T-helper 9 cell (primary cell): ENCODE results near the gene RANBP3.
"Not testable (repeated sequence)": the region's sequence is repeated elsewhere in the genome, so short reads cannot be mapped to it uniquely, and the experiment has no call there.

Experiments used
- DNase-seq: peaks from one replicate; pipeline ENCODE4 v3.0.0-alpha.2; 2020

The RANBP3 gene

GRCh38 chr19:5987077-5987818 lies 9.3 kb upstream of the RANBP3 start:
- DNase-seq = peak; percentile 71

DNA sequence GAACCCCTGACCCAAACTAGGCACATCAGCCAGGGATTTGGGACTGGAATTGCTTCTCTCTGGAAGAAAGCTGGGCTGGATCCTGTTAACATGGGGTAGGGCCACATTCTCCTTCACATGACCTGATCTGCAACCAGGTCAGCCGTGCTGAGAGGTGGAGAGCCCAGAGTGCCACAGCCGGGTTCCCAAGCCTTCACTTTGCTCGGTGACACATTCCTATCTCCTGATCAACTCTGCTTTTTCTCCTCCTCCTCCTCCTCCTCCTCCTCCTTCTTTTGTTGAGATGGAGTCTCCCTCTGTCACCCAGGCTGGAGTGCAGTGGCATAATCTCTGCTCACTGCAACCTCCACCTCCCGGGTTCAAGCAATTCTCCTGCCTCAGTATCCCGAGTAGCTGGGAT lies 7.9 kb upstream of the RANBP3 start:
- not testable (repeated sequence) for DNase-seq

- DNase-seq = no peak
Observed at GRCh38 chr19:5985098-5985783, 7.3 kb upstream of the RANBP3 start.

DNA sequence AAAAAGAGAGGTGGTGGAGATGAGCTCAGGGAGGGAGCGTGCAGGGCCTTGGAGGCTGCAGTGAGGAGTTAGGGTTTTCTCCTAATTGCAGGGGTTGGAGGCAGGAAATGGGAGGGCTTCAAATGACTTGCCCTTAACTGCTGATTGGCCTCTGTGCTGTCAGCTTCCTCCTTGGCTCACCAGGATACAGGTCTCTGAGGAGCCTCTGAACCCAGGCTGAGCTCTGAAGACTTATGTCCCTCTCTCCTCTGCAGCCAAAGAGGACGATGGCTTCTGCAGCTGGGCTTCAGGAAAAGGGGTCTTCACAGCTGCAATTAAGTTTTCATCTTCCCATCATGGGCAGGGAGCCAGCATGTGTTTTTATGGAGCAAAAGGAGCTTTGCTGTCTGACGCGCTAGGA lies 6.7 kb upstream of the RANBP3 start:
- no peak for DNase-seq

GRCh38 chr19:5983367-5983955 lies 5.5 kb upstream of the RANBP3 start:
- DNase-seq = no peak

- no peak for DNase-seq
Observed at GRCh38 chr19:5978606-5979552, 939 bp upstream of the RANBP3 start.

DNA sequence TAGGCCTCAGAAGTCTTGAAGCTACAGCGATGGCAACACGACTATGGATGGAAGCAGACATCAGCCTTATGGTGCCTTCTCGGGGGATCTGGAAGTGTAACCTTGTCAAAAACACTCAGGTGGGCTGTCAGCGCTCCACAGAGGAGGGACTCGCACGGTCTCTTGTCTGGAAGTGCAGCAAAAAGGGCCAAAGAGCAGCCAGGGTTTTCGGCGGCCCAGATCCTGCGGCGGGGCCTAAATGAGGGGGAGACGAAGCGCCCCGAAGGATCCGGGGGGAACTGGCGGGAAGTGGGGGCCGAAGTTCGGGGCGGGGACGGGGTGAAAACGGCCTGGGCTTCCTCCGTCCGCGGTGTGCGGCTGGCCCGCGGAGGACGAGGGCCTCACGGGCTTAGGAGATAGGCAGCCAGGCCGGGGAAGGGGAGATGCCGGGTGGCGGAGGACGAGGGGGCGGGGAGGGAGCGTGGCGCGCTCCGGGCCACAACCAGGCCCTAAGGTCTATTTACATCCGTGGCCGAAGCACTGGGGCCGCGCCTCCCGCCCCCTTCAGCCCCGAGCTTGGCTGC lies 637 bp downstream of the RANBP3 start:
- no peak for DNase-seq

GRCh38 chr19:5976768-5977167 lies 1.2 kb downstream of the RANBP3 start:
- DNase-seq = no peak

DNA sequence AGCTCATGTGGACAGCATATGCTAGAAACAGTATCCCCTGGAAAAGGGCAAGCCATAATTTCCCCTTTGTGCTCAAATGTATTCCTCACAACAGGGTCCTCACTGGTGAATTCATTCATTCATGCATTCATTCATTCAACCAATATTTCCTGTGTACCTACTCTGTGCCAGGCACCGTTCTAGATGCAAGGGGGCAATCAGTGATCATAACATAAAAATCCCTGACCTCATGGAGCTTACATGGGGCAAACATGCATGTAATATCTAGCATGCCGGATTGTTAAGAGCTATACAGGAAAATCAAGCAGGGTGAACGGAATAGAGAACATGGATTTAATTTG lies 2.6 kb downstream of the RANBP3 start:
- DNase-seq = no peak

GRCh38 chr19:5974721-5975387 lies 3.1 kb downstream of the RANBP3 start:
- DNase-seq = no peak

- no peak for DNase-seq
Observed at GRCh38 chr19:5973867-5974635, 3.9 kb downstream of the RANBP3 start.

GRCh38 chr19:5973376-5973775 lies 4.6 kb downstream of the RANBP3 start:
- DNase-seq = no peak

GRCh38 chr19:5972355-5972731 lies 5.6 kb downstream of the RANBP3 start:
- DNase-seq = no peak

- no peak for DNase-seq
Observed at GRCh38 chr19:5971714-5972354, 6.1 kb downstream of the RANBP3 start.

DNA sequence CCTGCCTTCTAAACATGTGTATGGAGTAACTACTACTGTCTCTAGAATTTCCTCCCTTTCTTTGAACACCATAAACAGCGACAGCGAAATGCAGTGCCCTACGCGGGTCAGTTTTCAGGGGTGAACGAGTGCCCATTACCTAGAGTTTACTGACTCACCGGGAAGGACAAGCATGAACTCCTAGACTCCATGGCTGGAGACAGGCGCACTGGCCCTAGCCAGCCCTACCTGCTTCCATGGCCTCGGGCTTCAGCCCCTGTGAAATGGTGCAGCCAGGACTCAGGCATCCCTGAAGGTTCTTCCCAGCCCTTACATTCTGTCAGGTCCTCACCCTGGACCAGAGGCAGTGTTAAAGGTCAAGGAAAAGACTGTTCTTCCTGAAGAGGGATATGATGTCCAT lies 8.5 kb downstream of the RANBP3 start:
- DNase-seq = no peak

DNA sequence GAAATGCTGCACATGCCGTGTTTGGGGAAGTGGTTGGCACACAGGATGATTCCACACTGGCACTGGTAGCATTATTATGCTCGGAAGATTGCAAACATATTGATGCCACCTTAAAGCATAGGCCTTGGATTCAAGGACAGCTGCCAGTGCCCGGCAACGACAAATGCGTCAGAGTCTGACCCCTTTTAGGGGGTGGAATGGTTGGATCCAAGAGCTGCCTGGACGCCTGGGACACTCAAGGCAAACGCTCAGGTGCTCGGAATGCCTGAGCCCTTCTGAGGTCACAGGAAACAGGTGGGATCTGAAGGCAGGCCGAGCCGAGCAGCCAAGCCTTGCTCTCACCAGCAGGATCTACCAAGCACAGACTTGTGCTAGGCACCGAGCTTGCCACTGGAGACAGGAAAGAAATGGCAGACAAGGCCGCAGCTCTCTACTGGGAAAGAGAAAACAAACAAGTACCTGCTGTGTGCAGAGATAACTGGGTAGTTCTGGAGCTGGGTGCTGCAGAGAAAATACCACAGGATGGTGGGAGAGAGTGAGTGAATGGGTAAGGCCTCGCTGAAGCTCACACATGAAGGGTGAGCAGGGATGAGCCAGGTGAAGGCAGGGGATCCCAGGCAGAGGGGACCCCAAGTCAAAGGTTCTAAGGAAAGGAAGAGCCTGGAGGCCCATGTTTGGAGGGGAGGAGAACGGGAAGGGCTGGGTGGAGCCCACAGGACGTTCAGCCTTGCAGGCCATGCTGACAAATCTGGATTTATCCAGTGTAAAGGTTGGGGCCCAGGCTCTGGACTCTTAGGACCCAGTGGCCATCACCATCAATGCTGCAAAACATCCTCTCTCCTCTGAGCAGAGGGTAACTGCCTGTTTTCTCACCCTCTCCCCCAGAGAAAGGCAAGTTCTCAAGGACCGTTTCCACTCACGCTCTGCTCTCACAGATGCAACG lies 9.2 kb downstream of the RANBP3 start:
- DNase-seq = no peak

GRCh38 chr19:5967994-5968430 lies 9.9 kb downstream of the RANBP3 start:
- peak; percentile 54 for DNase-seq

DNA sequence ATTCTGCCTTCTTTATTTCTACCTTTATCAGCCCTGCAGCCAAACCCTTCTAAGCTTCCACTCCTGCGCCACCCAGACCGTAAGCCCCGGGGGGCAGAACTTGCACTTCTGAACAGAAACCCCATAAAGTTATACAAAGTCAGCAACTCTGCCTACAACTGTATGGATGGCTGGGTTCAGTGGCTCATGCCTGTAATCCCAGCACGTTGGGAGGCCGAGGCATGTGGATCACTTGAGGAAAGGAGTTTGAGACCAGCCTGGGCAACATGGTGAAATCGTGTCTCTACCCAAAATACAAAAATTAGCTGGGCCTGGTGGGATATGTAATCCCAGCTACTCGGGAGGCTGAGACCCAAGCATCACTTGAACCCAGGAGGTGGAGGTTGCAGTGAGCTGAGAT lies 10.4 kb downstream of the RANBP3 start:
- DNase-seq = no peak

DNA sequence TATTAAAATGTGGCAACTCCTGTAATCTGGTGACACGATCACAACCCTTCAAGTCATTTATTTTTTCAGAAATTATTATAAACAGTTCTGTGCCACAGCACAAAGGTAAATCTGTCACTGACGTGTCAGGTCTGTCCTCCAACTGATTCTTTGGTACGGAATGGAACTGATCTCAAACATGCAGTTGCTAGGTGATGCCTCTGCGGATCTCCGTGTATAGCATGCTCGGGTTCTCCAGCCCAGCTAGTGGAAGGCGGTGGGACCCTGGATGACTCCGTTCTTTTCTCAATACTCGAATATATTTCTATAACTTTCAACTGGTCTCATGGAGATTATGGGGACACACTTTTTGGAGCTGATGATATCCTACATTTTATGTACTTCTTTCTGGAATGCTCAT lies 11.0 kb downstream of the RANBP3 start:
- no peak for DNase-seq

DNA sequence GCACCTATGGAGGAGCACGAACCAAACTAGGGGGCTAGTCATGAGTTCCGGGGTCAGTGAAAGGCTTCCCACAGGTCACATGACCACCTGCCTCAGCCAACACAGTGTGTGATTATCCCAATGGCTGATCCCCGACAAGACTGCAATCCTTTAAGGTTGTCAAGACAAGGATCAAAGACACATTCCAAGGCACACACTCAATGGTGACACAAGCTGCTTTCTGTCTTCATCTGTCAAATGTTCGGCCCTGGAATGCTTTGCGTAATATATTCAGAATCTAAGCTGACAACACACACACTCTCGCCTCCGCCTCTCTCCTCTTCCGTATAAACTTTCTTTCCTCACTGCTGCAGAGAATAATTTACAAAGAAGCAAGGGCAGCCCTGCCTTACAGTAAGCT lies 11.7 kb downstream of the RANBP3 start:
- DNase-seq = no peak
